GM12878 (cell line): ENCODE results near the gene RBBP9. TPM values are rescaled to one million over a fixed set of nuclear protein-coding genes. Genes with fewer than 3 reads are reported as not detected.

ENCODE experiments used
- ATAC-seq: fragments of 200-7000 bp; cut with Tn5 transposase; 3 replicates; pipeline ENCODE4 v1.9.1; 2020; ENCODE audit warnings: mild to moderate bottlenecking, moderate library complexity
- BruUV-seq: library from RNA; stranded (reverse); fragments of 400-500 nt; replicated peaks from 2 replicates; lab custom pipeline; 2021; lab: Mats Ljungman, UMichigan
- CTCF ChIA-PET: fragments of 300-600 bp; sonication (Branson Sonifier 250); formaldehyde crosslinking; extraction: SDS; loops from one replicate; lab custom pipeline; 2021; ENCODE audit warnings: inconsistent platforms; lab: Yijun Ruan, JAX
- POLR2A ChIA-PET: fragments of 350-600 bp; formaldehyde crosslinking; extraction: SDS; loops from one replicate; lab custom pipeline; 2021; ENCODE audit warnings: inconsistent platforms; lab: Charles Lee
- RAD21 ChIA-PET: fragments of 300-600 bp; sonication (Branson Sonifier 250); formaldehyde crosslinking; loops from one replicate; lab custom pipeline; 2023; ENCODE audit warnings: antibody characterized with exemption; ENCODE audit not compliant: unreplicated experiment; lab: Charles Lee
- SMC1A ChIA-PET: fragments of 300-600 bp; sonication (Branson Sonifier 250); formaldehyde crosslinking; loops from one replicate; lab custom pipeline; 2023; ENCODE audit not compliant: unreplicated experiment, uncharacterized antibody; lab: Charles Lee
- DNase-seq: peaks from one replicate; pipeline ENCODE4 v3.0.0-alpha.2; 2011; ENCODE audit warnings: low read depth, low spot score
- FAIRE-seq: peaks from 3 replicates; lab custom pipeline; 2011; peaks lifted over from hg19 to GRCh38; lab: Jason Lieb, UNC
- H2AFZ ChIP-seq: 2 replicates; pipeline ENCODE4 v1.6.0; 2011; ENCODE audit warnings: low read depth, low read length, control low read depth; ENCODE audit not compliant: control insufficient read depth
- H3K27ac ChIP-seq: 2 replicates; pipeline ENCODE4 v1.5.1; 2011; ENCODE audit warnings: control low read depth; ENCODE audit not compliant: control insufficient read depth, insufficient read depth
- H3K27me3 ChIP-seq, 2 experiments: replicated peaks in 1 of 2; 2 replicates each; pipeline versions ENCODE4 v1.6.0 to v1.6.1; 2011; ENCODE audit warnings: low read length in 1 of 2; ENCODE audit not compliant: control insufficient read depth in 2 of 2, insufficient read depth in 2 of 2
- H3K36me3 ChIP-seq, 2 experiments: 2 replicates each; pipeline ENCODE4 v1.5.1; 2011; ENCODE audit warnings: low read length in 1 of 2; ENCODE audit not compliant: control insufficient read depth in 2 of 2, insufficient read depth in 2 of 2
- H3K4me1 ChIP-seq: 2 replicates; pipeline ENCODE4 v1.6.1; 2011; ENCODE audit warnings: mild to moderate bottlenecking, low read length, moderate library complexity, mixed read lengths; ENCODE audit not compliant: control insufficient read depth, insufficient read depth
- H3K4me2 ChIP-seq: 2 replicates; pipeline ENCODE4 v1.6.0; 2011; ENCODE audit warnings: control low read depth; ENCODE audit not compliant: control insufficient read depth, insufficient read depth
- H3K4me3 ChIP-seq: fragments of 200-600 bp; sonication (generic); 2 replicates; pipeline ENCODE4 v1.5.1; 2016
- H3K79me2 ChIP-seq: 2 replicates; pipeline ENCODE4 v1.6.0; 2011; ENCODE audit warnings: low read length; ENCODE audit not compliant: control insufficient read depth, insufficient read depth
- H3K9ac ChIP-seq: 2 replicates; pipeline ENCODE4 v1.8.0; 2011; ENCODE audit warnings: low read length, control low read depth, mixed read lengths; ENCODE audit not compliant: control insufficient read depth, insufficient read depth
- H3K9me3 ChIP-seq: replicated peaks from 3 replicates; pipeline ENCODE4 v1.5.1; 2011; ENCODE audit warnings: mild to moderate bottlenecking, low read length; ENCODE audit not compliant: control insufficient read depth, insufficient read depth
- H4K20me1 ChIP-seq: 2 replicates; pipeline ENCODE4 v1.6.0; 2011; ENCODE audit not compliant: control insufficient read depth, insufficient read depth
- BCLAF1 ChIP-seq: fragments of 450-650 bp; IDR thresholded peaks from 2 replicates; pipeline ENCODE4 v1.6.1; 2017; ENCODE audit warnings: antibody characterized with exemption, mild to moderate bottlenecking, moderate library complexity
- CHD2 ChIP-seq: IDR thresholded peaks from 2 replicates; pipeline ENCODE4 v1.6.1; 2011; ENCODE audit warnings: low read depth, low read length, improper control_type of control experiment, borderline replicate concordance
- E4F1 ChIP-seq: fragments of 450-650 bp; IDR thresholded peaks from 2 replicates; pipeline ENCODE4 v1.6.1; 2018; ENCODE audit warnings: borderline replicate concordance, mild to moderate bottlenecking; ENCODE audit not compliant: partially characterized antibody
- MEF2B ChIP-seq: fragments of 450-650 bp; IDR thresholded peaks from 2 replicates; pipeline ENCODE4 v1.6.1; 2018; ENCODE audit warnings: mild to moderate bottlenecking, moderate library complexity; ENCODE audit not compliant: partially characterized antibody, poor library complexity, severe bottlenecking
- NFYB ChIP-seq: IDR thresholded peaks from 2 replicates; pipeline ENCODE4 v1.6.1; 2011; ENCODE audit warnings: low read depth, mild to moderate bottlenecking, low read length, improper control_type of control experiment, moderate library complexity; ENCODE audit not compliant: insufficient read depth
- RAD21 ChIP-seq: IDR thresholded peaks from 2 replicates; pipeline ENCODE4 v1.6.1; 2011; ENCODE audit warnings: mild to moderate bottlenecking, low read depth, low read length, moderate library complexity; ENCODE audit not compliant: insufficient read depth
- SMAD1 ChIP-seq: fragments of 450-650 bp; IDR thresholded peaks from 2 replicates; pipeline ENCODE4 v1.6.1; 2018; ENCODE audit warnings: mild to moderate bottlenecking, low read depth; ENCODE audit not compliant: partially characterized antibody
- TAF1 ChIP-seq: IDR thresholded peaks from 2 replicates; pipeline ENCODE4 v1.6.1; 2011; ENCODE audit warnings: mild to moderate bottlenecking, low read depth, low read length, borderline replicate concordance
- TCF3 ChIP-seq: IDR thresholded peaks from 2 replicates; pipeline ENCODE4 v1.6.1; 2012; ENCODE audit warnings: low read depth, mild to moderate bottlenecking, low read length, borderline replicate concordance; ENCODE audit not compliant: insufficient read depth
- ZZZ3 ChIP-seq: IDR thresholded peaks from 2 replicates; pipeline ENCODE4 v1.6.1; 2011; ENCODE audit warnings: low read depth; ENCODE audit not compliant: control insufficient read depth, insufficient read length
- WGBS: methylation state at CpG from one replicate; pipeline ENCODE4 v1.1.6; 2016; ENCODE audit warnings: low lambda C conversion rate; ENCODE audit not compliant: insufficient replicate concordance, insufficient coverage; ENCODE audit errors: missing lambda C conversion rate; 5-methylcytosine and 5-hydroxymethylcytosine counted together
- in situ Hi-C: fragments of 300-500 bp; cut with MboI; formaldehyde crosslinking; loops from 9 replicates; pipeline ENCODE4 v1.14.3; 2018; ENCODE audit warnings: mixed read lengths
- intact Hi-C: fragments of 100-400 bp; cut with micrococcal nuclease; formaldehyde crosslinking; loops from one replicate; pipeline ENCODE4 v1.14.2; 2022; ENCODE audit not compliant: unreplicated experiment
- polyA plus RNA-seq, 11 experiments: library from polyadenylated mRNA; depleted of rRNA in 4 of 11; unstranded in 6 of 11; stranded (reverse) in 5 of 11; fragments of >200 nt; fragmentation: Nextera tagmentation in 4 of 11; fragmentation: Illumina TruSeq in 1 of 11; extraction: Ambion mirVana in 4 of 11; extraction: Trizol in 1 of 11; gene quantifications; 1 replicate in 1 of 11; 2 replicates in 10 of 11; pipeline versions ENCODE4 v1.2.1 to v1.2.3, GENCODE V29; 2011 to 2016; ENCODE audit warnings: inconsistent platforms in 2 of 11, missing spikeins in 2 of 11, low read depth in 1 of 11
- total RNA-seq, 4 experiments: library from RNA; depleted of rRNA in 3 of 4; stranded (reverse); fragments of >200 nt in 3 of 4; fragmentation: Illumina TruSeq in 1 of 4; extraction: Trizol in 1 of 4; gene quantifications; 2 replicates each; pipeline versions ENCODE4 v1.2.1 to v1.2.3, GENCODE V29; 2013 to 2021
- TF ChIP-seq, protein P1 (sequence below): fragments of 450-650 bp; IDR thresholded peaks from 2 replicates; pipeline ENCODE4 v1.6.1; 2017; ENCODE audit warnings: borderline replicate concordance

Gene RBBP9
- total and polyA plus RNA-seq, 10 of the 15 experiments (the other 5 are each of a cell fraction or from before 2014, with no cell fraction given): 7.1 to 34.1 (median 16.0) TPM

GRCh38 chr20:18456600-18456999, 40.4 kb downstream of the RBBP9 start (continued):
- TF ChIP-seq ZZZ3 (no peak), TCF3 (no peak)

DNA sequence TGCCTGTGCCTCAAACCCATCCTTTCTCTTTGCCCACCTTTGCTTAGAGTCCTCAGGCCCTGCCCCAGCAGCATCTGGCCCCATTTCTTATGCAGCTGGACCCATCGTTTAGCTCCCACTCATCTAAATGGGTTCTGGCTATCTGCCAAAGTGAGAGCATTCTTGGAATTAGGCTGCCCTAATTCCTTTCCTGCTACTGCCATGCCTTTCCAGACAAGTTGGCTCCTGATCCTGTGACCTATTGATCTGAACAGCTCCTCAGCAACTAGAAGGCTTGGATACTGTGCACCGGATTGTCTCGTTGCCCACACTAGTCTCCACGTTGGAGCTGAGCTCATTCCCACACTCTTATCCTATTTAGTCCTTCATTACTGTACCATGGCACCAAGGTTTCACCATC, 53.1 kb downstream of the RBBP9 start:
- H3K27ac ChIP-seq: no peak overlapping the region
- ChIA-PET CTCF (no interaction called here), SMC1A (no interaction called here), POLR2A (no interaction called here), RAD21 (no interaction called here)
- no peak for DNase-seq
- intact Hi-C loops: no loop called here
- H3K79me2 ChIP-seq: no peaks in the 10 kb centered on the region
- H3K4me3 ChIP-seq: no peak overlapping the region
- H3K4me1 ChIP-seq: no peaks in the 10 kb centered on the region
- H3K27me3 ChIP-seq: no peaks in the 10 kb centered on the region
- no peak for ATAC-seq
- H3K36me3 ChIP-seq: no peaks in the 10 kb centered on the region
- H3K9me3 ChIP-seq: no peaks in the 10 kb centered on the region
- BruUV-seq: no TSS peak
- in situ Hi-C loops: no loop called here
- no peak overlapping the region for H2AFZ ChIP-seq
- no peak overlapping the region for H3K4me2 ChIP-seq
- no peak overlapping the region for H3K9ac ChIP-seq
- WGBS: 80% methylated on average over 4 of the region's 4 CpGs
- FAIRE-seq: no peak
- TF ChIP-seq, protein P1, sequence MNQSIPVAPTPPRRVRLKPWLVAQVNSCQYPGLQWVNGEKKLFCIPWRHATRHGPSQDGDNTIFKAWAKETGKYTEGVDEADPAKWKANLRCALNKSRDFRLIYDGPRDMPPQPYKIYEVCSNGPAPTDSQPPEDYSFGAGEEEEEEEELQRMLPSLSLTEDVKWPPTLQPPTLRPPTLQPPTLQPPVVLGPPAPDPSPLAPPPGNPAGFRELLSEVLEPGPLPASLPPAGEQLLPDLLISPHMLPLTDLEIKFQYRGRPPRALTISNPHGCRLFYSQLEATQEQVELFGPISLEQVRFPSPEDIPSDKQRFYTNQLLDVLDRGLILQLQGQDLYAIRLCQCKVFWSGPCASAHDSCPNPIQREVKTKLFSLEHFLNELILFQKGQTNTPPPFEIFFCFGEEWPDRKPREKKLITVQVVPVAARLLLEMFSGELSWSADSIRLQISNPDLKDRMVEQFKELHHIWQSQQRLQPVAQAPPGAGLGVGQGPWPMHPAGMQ: no peak
- TF ChIP-seq SMAD1 (no peak), BCLAF1 (no peak), NFYB (no peak), E4F1 (no peak), TAF1 (no peak), MEF2B (no peak), RAD21 (no peak), CHD2 (no peak)
- no peaks in the 10 kb centered on the region for H4K20me1 ChIP-seq
